Measurements from ENCODE around the gene PRKRIP1.
"Not testable (repeated sequence)": the region's sequence is repeated elsewhere in the genome, so short reads cannot be mapped to it uniquely, and the experiment has no call there.

The PRKRIP1 gene

DNA sequence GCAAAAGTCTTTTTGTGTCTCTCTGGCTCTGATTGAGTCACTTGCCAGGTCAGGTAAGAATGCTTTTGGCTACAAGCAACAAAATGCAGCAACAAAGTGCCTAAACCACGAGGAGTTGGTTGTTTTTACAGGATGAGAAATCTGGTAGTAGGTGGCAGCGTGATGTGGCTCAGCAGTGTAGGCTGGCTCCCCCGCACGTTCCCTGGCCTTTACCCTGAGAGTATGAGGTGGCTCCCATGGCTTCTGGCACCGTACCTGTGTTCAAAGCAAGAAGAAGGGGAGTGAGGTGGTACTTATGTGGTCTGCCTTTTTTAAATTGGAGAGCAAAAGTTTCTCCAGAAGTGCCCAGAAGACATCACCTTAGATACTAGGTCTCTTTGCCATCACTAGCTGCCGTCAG is 11.7 kb downstream of the PRKRIP1 start:
- TF ChIP-seq CTCF (IDR thresholded peaks at IDR 0.05; ENCODE audit: low read length) (no peak), EZH2 (IDR thresholded peaks at IDR 0.05; ENCODE audit: borderline replicate concordance, low read length) (no peak)
- H2AFZ ChIP-seq (ENCODE audit: low read length), result no peak overlapping the region
- peaks cover 97% of the 10 kb centered on the region for H3K36me3 ChIP-seq (ENCODE audit: insufficient read depth, low read length)
- H3K27ac ChIP-seq (ENCODE audit: low read depth, low read length, poor library complexity, severe bottlenecking), result peak overlapping the region; percentile 69
- no peaks in the 10 kb centered on the region for H3K27me3 ChIP-seq (ENCODE audit: insufficient read depth, low read length)
- no peaks in the 10 kb centered on the region for H4K20me1 ChIP-seq (ENCODE audit: insufficient read depth, low read length)
- peaks cover 42% of the 10 kb centered on the region for H3K4me1 ChIP-seq (ENCODE audit: insufficient read depth, low read length, severe bottlenecking)
- no peak overlapping the region for H3K9ac ChIP-seq (ENCODE audit: low read length)
- H3K79me2 ChIP-seq (ENCODE audit: insufficient read depth, low read length), result no peaks in the 10 kb centered on the region
- peaks cover 10% of the 10 kb centered on the region; the same call in 1 of the 2 replicates for H3F3A ChIP-seq (ENCODE audit: insufficient read depth, low read length)
- H3K9me3 ChIP-seq (ENCODE audit: low read length), result peaks cover 10% of the 10 kb centered on the region
- H3K9me2 ChIP-seq (ENCODE audit: low read depth, low read length), result no peaks in the 10 kb centered on the region
- H3K4me3 ChIP-seq (ENCODE audit: low read depth, low read length, poor library complexity, severe bottlenecking), result no peak overlapping the region
- H3K4me2 ChIP-seq (ENCODE audit: low read length), result peak overlapping the region; percentile 23; the same call in 1 of the 2 replicates

DNA sequence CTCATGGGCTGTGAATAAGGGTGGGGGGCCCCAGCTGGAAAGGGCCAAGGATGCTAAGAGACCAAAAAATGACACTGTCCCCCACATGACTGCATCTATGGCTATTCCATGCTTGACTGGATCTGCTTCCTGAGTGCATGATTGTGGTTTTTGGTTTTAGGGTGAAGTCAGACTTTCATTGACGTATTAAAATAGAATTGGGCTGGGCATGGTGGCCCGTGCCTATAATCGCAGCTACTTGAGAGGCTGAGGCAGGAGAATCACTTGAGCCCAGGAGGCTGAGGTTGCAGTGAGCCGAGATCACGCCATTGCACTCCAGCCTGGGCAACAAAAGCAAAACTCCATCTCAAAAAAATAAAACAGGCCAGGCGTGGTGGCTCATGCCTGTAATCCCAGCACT is 12.4 kb downstream of the PRKRIP1 start:
- Histone ChIP-seq H3K4me1 (ENCODE audit: insufficient read depth, low read length, severe bottlenecking) (peaks cover 38% of the 10 kb centered on the region), H3K4me2 (ENCODE audit: low read length) (peak overlapping the region; percentile 23; the same call in 1 of the 2 replicates), H3K36me3 (ENCODE audit: insufficient read depth, low read length) (peaks cover 97% of the 10 kb centered on the region), H3K27ac (ENCODE audit: low read depth, low read length, poor library complexity, severe bottlenecking) (peak overlapping the region; percentile 69)
- not testable (repeated sequence) for H3K9me2 ChIP-seq (ENCODE audit: low read depth, low read length); H3K4me3 ChIP-seq (ENCODE audit: low read depth, low read length, poor library complexity, severe bottlenecking); H3K9ac ChIP-seq (ENCODE audit: low read length); H2AFZ ChIP-seq (ENCODE audit: low read length); H3F3A ChIP-seq (ENCODE audit: insufficient read depth, low read length); H4K20me1 ChIP-seq (ENCODE audit: insufficient read depth, low read length); H3K9me3 ChIP-seq (ENCODE audit: low read length); H3K79me2 ChIP-seq (ENCODE audit: insufficient read depth, low read length); H3K27me3 ChIP-seq (ENCODE audit: insufficient read depth, low read length)

GRCh38 chr7:102409340-102409739 is 13.2 kb downstream of the PRKRIP1 start:
- peaks cover 10% of the 10 kb centered on the region for H3K9me3 ChIP-seq (ENCODE audit: low read length)
- no peaks in the 10 kb centered on the region for H4K20me1 ChIP-seq (ENCODE audit: insufficient read depth, low read length)
- H3K4me2 ChIP-seq (ENCODE audit: low read length), result no peak overlapping the region
- H3K36me3 ChIP-seq (ENCODE audit: insufficient read depth, low read length), result peaks cover 97% of the 10 kb centered on the region
- no peak overlapping the region for H3K27ac ChIP-seq (ENCODE audit: low read depth, low read length, poor library complexity, severe bottlenecking)
- H3K4me1 ChIP-seq (ENCODE audit: insufficient read depth, low read length, severe bottlenecking), result peaks cover 30% of the 10 kb centered on the region
- no peak overlapping the region for H2AFZ ChIP-seq (ENCODE audit: low read length)
- TF ChIP-seq EZH2 (IDR thresholded peaks at IDR 0.05; ENCODE audit: borderline replicate concordance, low read length) (no peak), CTCF (IDR thresholded peaks at IDR 0.05; ENCODE audit: low read length) (no peak)
- no peaks in the 10 kb centered on the region; the same call in 1 of the 2 replicates for H3K79me2 ChIP-seq (ENCODE audit: insufficient read depth, low read length)
- no peak overlapping the region for H3K9ac ChIP-seq (ENCODE audit: low read length)
- H3K9me2 ChIP-seq (ENCODE audit: low read depth, low read length), result no peaks in the 10 kb centered on the region
- no peaks in the 10 kb centered on the region for H3F3A ChIP-seq (ENCODE audit: insufficient read depth, low read length)
- no peaks in the 10 kb centered on the region for H3K27me3 ChIP-seq (ENCODE audit: insufficient read depth, low read length)
- H3K4me3 ChIP-seq (ENCODE audit: low read depth, low read length, poor library complexity, severe bottlenecking), result no peak overlapping the region

- H3K36me3 ChIP-seq (ENCODE audit: insufficient read depth, low read length), result peaks cover 98% of the 10 kb centered on the region
- no peak overlapping the region for H3K4me3 ChIP-seq (ENCODE audit: low read depth, low read length, poor library complexity, severe bottlenecking)
- H3F3A ChIP-seq (ENCODE audit: insufficient read depth, low read length), result no peaks in the 10 kb centered on the region
- no peaks in the 10 kb centered on the region for H4K20me1 ChIP-seq (ENCODE audit: insufficient read depth, low read length)
- H3K27ac ChIP-seq (ENCODE audit: low read depth, low read length, poor library complexity, severe bottlenecking), result no peak overlapping the region
- no peak overlapping the region for H3K4me2 ChIP-seq (ENCODE audit: low read length)
- H3K9me3 ChIP-seq (ENCODE audit: low read length), result peaks cover 10% of the 10 kb centered on the region
- H3K79me2 ChIP-seq (ENCODE audit: insufficient read depth, low read length), result no peaks in the 10 kb centered on the region; the same call in 1 of the 2 replicates
- H2AFZ ChIP-seq (ENCODE audit: low read length), result no peak overlapping the region
- no peak overlapping the region for H3K9ac ChIP-seq (ENCODE audit: low read length)
- H3K9me2 ChIP-seq (ENCODE audit: low read depth, low read length), result no peaks in the 10 kb centered on the region
- no peaks in the 10 kb centered on the region for H3K27me3 ChIP-seq (ENCODE audit: insufficient read depth, low read length)
- no peak for TF ChIP-seq CTCF (IDR thresholded peaks at IDR 0.05; ENCODE audit: low read length)
- no peak for TF ChIP-seq EZH2 (IDR thresholded peaks at IDR 0.05; ENCODE audit: borderline replicate concordance, low read length)
- peaks cover 30% of the 10 kb centered on the region for H3K4me1 ChIP-seq (ENCODE audit: insufficient read depth, low read length, severe bottlenecking)
Measured at GRCh38 chr7:102410123-102410522, 14.0 kb downstream of the PRKRIP1 start.
